GM21529 (cell line): ENCODE results near the gene RAP1GDS1.
A peak's percentile ranks its signal among the peaks of the same experiment; 100 is the strongest.
"Not testable (repeated sequence)": the region's sequence is repeated elsewhere in the genome, so short reads cannot be mapped to it uniquely, and the experiment has no call there.

ENCODE experiments used
- ATAC-seq: cut with Tn5 transposase; IDR thresholded peaks from one replicate; pipeline ENCODE4 v1.9.1; 2021; ENCODE audit not compliant: unreplicated experiment

The RAP1GDS1 gene

GRCh38 chr4:98421111-98421510, 159.9 kb downstream of the RAP1GDS1 start:
- ATAC-seq = no peak

GRCh38 chr4:98423009-98423408, 161.8 kb downstream of the RAP1GDS1 start:
- ATAC-seq = no peak

GRCh38 chr4:98430708-98431403, 169.7 kb downstream of the RAP1GDS1 start:
- ATAC-seq = no peak

- no peak for ATAC-seq
Observed at GRCh38 chr4:98433691-98434090, 172.5 kb downstream of the RAP1GDS1 start.

- no peak for ATAC-seq
Observed at GRCh38 chr4:98434816-98435215, 173.6 kb downstream of the RAP1GDS1 start.

- ATAC-seq = no peak
Observed at GRCh38 chr4:98444371-98444770, 183.2 kb downstream of the RAP1GDS1 start.

- ATAC-seq = peak; percentile 72
Observed at GRCh38 chr4:98446499-98447375, 185.6 kb downstream of the RAP1GDS1 start.

- ATAC-seq = peak; percentile 25
Observed at GRCh38 chr4:98447648-98448047, 186.5 kb downstream of the RAP1GDS1 start.

- ATAC-seq = peak; percentile 32
Observed at GRCh38 chr4:98448908-98449307, 187.7 kb downstream of the RAP1GDS1 start.

GRCh38 chr4:98452091-98452490, 190.9 kb downstream of the RAP1GDS1 start:
- no peak for ATAC-seq

- not testable (repeated sequence) for ATAC-seq
Observed at GRCh38 chr4:98457422-98457821, 196.2 kb downstream of the RAP1GDS1 start.

GRCh38 chr4:98461121-98461865, 200.1 kb downstream of the RAP1GDS1 start:
- ATAC-seq = not testable (repeated sequence)

GRCh38 chr4:98462487-98462886, 201.3 kb downstream of the RAP1GDS1 start:
- ATAC-seq = no peak

GRCh38 chr4:98466868-98467599, 205.8 kb downstream of the RAP1GDS1 start:
- peak; percentile 13 for ATAC-seq

- ATAC-seq = peak; percentile 99
Observed at GRCh38 chr4:98467627-98468072, 206.5 kb downstream of the RAP1GDS1 start.

- no peak for ATAC-seq
Observed at GRCh38 chr4:98468709-98469108, 207.5 kb downstream of the RAP1GDS1 start.

- ATAC-seq = no peak
Observed at GRCh38 chr4:98469771-98470170, 208.6 kb downstream of the RAP1GDS1 start.

- no peak for ATAC-seq
Observed at GRCh38 chr4:98470366-98470765, 209.2 kb downstream of the RAP1GDS1 start.

- ATAC-seq = no peak
Observed at GRCh38 chr4:98470831-98471230, 209.6 kb downstream of the RAP1GDS1 start.

- ATAC-seq = no peak
Observed at GRCh38 chr4:98473046-98473445, 211.9 kb downstream of the RAP1GDS1 start.

GRCh38 chr4:98474408-98474844, 213.2 kb downstream of the RAP1GDS1 start:
- ATAC-seq = no peak
